Ascending aorta (tissue), 2 donors: ENCODE measurements around the gene HDLBP. TPM values are rescaled to one million over a fixed set of nuclear protein-coding genes. Genes with fewer than 3 reads are reported as not detected.

Source experiments
- DNase-seq, 2 donors: peaks; one replicate each; pipeline ENCODE4 v3.0.0-alpha.2; 2019; ENCODE audit warnings: low spot score in 2 of 2
- H3K27ac ChIP-seq, 2 donors: fragments of 200-600 bp; sonication (generic); one replicate each; pipeline ENCODE4 v1.5.1; 2016 to 2017; ENCODE audit warnings: mild to moderate bottlenecking in 1 of 2
- H3K27me3 ChIP-seq: fragments of 200-600 bp; sonication (generic); one replicate; pipeline ENCODE4 v1.5.1; 2017
- H3K36me3 ChIP-seq, 2 donors: fragments of 200-600 bp; sonication (generic); one replicate each; pipeline ENCODE4 v1.5.1; 2016
- H3K4me1 ChIP-seq, 2 donors: fragments of 200-600 bp; sonication (generic); one replicate each; pipeline ENCODE4 v1.5.1; 2016 to 2017; ENCODE audit warnings: mild to moderate bottlenecking in 1 of 2
- H3K4me3 ChIP-seq, 2 donors: fragments of 200-600 bp; sonication (generic); one replicate each; pipeline ENCODE4 v1.5.1; 2016 to 2017; ENCODE audit warnings: mild to moderate bottlenecking in 1 of 2
- H3K9me3 ChIP-seq, 2 donors: fragments of 200-600 bp; sonication (generic); one replicate each; pipeline ENCODE4 v1.5.1; 2016
- intact Hi-C: fragments of 100-400 bp; cut with DNase I; formaldehyde crosslinking; loops from one replicate; pipeline ENCODE4 v1.15.1; 2023
- total RNA-seq: library from RNA; depleted of rRNA; stranded (reverse); fragments of >200 nt; gene quantifications from one replicate; pipeline ENCODE4 v1.1.0, GENCODE V29; 2016
- TF ChIP-seq, protein P1 (sequence below), 3 experiments: fragments of 200-600 bp in 2 of 3; fragments of 450-650 bp in 1 of 3; sonication (generic) in 2 of 3; IDR thresholded peaks; one replicate each; pipeline ENCODE4 v1.5.1; 2016 to 2019; ENCODE audit warnings: antibody characterized with exemption in 3 of 3, mild to moderate bottlenecking in 1 of 3, moderate library complexity in 1 of 3

Gene HDLBP
- total RNA-seq, 1 donor from 2014 or later: 308 TPM

- Histone ChIP-seq H3K27ac (no peak overlapping the region), H3K9me3 (no peaks in the 10 kb centered on the region), H3K36me3 (no peaks in the 10 kb centered on the region), H3K4me1 (no peaks in the 10 kb centered on the region), H3K27me3 (no peaks in the 10 kb centered on the region), H3K4me3 (no peak overlapping the region)
- intact Hi-C loops: no loop called here
- DNase-seq: no peak
- TF ChIP-seq, protein P1, sequence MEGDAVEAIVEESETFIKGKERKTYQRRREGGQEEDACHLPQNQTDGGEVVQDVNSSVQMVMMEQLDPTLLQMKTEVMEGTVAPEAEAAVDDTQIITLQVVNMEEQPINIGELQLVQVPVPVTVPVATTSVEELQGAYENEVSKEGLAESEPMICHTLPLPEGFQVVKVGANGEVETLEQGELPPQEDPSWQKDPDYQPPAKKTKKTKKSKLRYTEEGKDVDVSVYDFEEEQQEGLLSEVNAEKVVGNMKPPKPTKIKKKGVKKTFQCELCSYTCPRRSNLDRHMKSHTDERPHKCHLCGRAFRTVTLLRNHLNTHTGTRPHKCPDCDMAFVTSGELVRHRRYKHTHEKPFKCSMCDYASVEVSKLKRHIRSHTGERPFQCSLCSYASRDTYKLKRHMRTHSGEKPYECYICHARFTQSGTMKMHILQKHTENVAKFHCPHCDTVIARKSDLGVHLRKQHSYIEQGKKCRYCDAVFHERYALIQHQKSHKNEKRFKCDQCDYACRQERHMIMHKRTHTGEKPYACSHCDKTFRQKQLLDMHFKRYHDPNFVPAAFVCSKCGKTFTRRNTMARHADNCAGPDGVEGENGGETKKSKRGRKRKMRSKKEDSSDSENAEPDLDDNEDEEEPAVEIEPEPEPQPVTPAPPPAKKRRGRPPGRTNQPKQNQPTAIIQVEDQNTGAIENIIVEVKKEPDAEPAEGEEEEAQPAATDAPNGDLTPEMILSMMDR (IDR thresholded peaks at IDR 0.05): no peak
Measured at GRCh38 chr2:241193271-241193670, 122.2 kb downstream of the HDLBP start.

GRCh38 chr2:241191081-241191480 lies 124.4 kb downstream of the HDLBP start:
- H3K4me3 ChIP-seq: no peak overlapping the region
- TF ChIP-seq, protein P1 (IDR thresholded peaks at IDR 0.05): no peak
- no peaks in the 10 kb centered on the region for H3K36me3 ChIP-seq
- H3K4me1 ChIP-seq: no peaks in the 10 kb centered on the region
- intact Hi-C loops: no loop called here
- H3K27ac ChIP-seq: no peak overlapping the region
- no peaks in the 10 kb centered on the region for H3K9me3 ChIP-seq
- no peaks in the 10 kb centered on the region for H3K27me3 ChIP-seq
- no peak for DNase-seq

DNA sequence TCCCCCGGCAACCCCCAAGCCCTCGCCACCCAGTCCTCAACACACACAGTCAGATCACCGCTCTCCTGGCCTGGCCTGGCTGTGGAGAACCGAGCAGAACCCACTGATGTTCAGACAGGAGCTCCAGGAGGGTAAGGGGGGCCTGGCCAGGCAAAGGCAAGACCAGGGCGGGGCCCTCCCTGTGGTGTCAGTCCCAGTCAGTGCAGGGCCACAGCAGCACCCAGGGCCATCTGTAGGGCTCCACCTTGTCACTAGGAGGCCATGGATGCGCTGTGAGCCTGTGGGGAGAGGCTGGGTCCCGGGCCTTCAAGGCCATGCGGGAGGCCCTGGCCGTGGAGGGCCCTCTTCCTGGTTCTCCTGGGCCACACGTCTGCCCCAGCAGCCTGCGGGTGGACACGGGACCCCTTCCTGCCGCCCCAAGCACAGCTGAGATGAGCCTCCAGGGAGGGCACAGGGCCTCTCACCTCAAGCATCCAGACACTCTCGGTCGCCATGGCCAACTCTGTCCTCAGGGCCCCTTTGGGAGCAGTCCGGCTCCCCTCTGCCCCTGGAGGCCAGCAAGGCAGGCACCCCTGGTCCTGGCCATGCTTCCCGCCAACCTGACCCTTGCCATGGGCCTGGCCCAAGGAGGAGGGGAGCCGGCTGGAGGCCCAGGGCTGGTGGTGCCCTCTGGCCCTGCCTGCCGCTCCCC lies 125.0 kb downstream of the HDLBP start:
- Histone ChIP-seq H3K4me3 (no peak overlapping the region), H3K27me3 (no peaks in the 10 kb centered on the region), H3K9me3 (no peaks in the 10 kb centered on the region), H3K27ac (no peak overlapping the region), H3K4me1 (no peaks in the 10 kb centered on the region), H3K36me3 (no peaks in the 10 kb centered on the region)
- TF ChIP-seq, protein P1 (IDR thresholded peaks at IDR 0.05): no peak
- DNase-seq: no peak
- intact Hi-C loops: no loop called here

- TF ChIP-seq, protein P1 (IDR thresholded peaks at IDR 0.05): no peak
- no peak overlapping the region for H3K4me3 ChIP-seq
- intact Hi-C loops: no loop called here
- no peaks in the 10 kb centered on the region for H3K9me3 ChIP-seq
- H3K27me3 ChIP-seq: no peaks in the 10 kb centered on the region
- H3K36me3 ChIP-seq: no peaks in the 10 kb centered on the region
- DNase-seq: no peak
- H3K27ac ChIP-seq: no peak overlapping the region
- no peaks in the 10 kb centered on the region for H3K4me1 ChIP-seq
Measured at GRCh38 chr2:241189856-241190201, 125.6 kb downstream of the HDLBP start.

- intact Hi-C loops: no loop called here
- TF ChIP-seq, protein P1 (IDR thresholded peaks at IDR 0.05): no peak
- no peaks in the 10 kb centered on the region for H3K9me3 ChIP-seq
- H3K36me3 ChIP-seq: no peaks in the 10 kb centered on the region
- no peak for DNase-seq
- no peak overlapping the region for H3K27ac ChIP-seq
- H3K4me1 ChIP-seq: no peaks in the 10 kb centered on the region
- no peaks in the 10 kb centered on the region for H3K27me3 ChIP-seq
- H3K4me3 ChIP-seq: no peak overlapping the region
Measured at GRCh38 chr2:241189093-241189855, 126.2 kb downstream of the HDLBP start.
